ENCODE measurements around the gene GJA8.
"Not testable (repeated sequence)": the region's sequence is repeated elsewhere in the genome, so short reads cannot be mapped to it uniquely, and the experiment has no call there.

GRCh38 chr1:147855996-147856395 is 46.6 kb upstream of the GJA8 start:
- TF ChIP-seq CTCF, POLR2A (IDR thresholded peaks at IDR 0.05): not testable (repeated sequence)

All from lower leg skin (tissue), 3 donors.